Measurements from ENCODE around the gene NUBPL.

DNA sequence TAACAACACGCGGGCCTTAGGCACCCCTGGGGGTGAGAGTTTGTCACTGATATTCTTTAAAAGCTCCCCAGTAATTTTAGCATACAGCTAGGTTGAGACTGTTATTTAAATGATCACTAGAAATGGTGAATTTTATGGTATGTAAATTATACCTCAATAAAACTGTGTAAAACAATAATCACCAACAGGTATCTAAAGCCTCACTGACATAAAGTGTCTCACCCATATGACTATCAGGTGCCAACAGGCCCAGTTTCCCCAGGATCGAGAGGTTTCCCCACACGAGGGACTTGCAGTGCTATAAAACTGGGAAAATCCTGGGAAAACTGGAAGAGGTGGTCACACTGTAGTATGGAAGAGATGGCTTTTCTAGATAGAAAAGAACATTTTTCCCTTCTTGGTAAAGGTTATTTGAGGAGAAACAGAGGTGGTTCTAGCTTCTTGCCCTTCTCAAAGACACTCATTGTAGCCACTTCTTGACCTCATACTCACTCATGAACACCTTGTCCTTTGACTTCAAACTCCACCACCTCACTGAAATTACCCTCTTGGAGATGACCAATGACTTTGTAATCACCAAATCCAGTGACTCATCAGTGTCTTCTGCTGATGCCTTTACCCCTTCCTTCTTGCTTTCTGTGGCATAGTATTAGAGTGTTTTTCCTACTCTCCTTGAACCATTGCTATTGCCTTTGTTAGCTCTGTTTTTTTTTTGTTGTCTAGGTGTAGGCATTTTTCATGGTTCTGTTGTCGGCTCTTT, 24.8 kb upstream of the NUBPL start:
- TF ChIP-seq POLR2AphosphoS5 (IDR thresholded peaks at IDR 0.05): no peak
- TF ChIP-seq, protein P1, sequence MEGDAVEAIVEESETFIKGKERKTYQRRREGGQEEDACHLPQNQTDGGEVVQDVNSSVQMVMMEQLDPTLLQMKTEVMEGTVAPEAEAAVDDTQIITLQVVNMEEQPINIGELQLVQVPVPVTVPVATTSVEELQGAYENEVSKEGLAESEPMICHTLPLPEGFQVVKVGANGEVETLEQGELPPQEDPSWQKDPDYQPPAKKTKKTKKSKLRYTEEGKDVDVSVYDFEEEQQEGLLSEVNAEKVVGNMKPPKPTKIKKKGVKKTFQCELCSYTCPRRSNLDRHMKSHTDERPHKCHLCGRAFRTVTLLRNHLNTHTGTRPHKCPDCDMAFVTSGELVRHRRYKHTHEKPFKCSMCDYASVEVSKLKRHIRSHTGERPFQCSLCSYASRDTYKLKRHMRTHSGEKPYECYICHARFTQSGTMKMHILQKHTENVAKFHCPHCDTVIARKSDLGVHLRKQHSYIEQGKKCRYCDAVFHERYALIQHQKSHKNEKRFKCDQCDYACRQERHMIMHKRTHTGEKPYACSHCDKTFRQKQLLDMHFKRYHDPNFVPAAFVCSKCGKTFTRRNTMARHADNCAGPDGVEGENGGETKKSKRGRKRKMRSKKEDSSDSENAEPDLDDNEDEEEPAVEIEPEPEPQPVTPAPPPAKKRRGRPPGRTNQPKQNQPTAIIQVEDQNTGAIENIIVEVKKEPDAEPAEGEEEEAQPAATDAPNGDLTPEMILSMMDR (IDR thresholded peaks at IDR 0.05): no peak

All from sigmoid colon (tissue), 4 donors.